H1 (cell line): ENCODE results near the gene NOB1. TPM values are rescaled to one million over a fixed set of nuclear protein-coding genes. Genes with fewer than 3 reads are reported as not detected.

Experiments used
- CTCF ChIA-PET: fragments of 300-600 bp; sonication (Branson Sonifier 250); formaldehyde crosslinking; loops from one replicate; lab custom pipeline; 2021; ENCODE audit not compliant: partially characterized antibody; lab: Charles Lee
- POLR2A ChIA-PET: fragments of 300-600 bp; sonication (Branson Sonifier 250); formaldehyde crosslinking; loops from one replicate; lab custom pipeline; 2021; ENCODE audit warnings: inconsistent platforms; ENCODE audit not compliant: partially characterized antibody; lab: Charles Lee
- DNase-seq, 2 experiments: peaks; one replicate each; pipeline versions ENCODE4 v3.0.0 to v3.0.0-alpha.2; 2010 to 2022; ENCODE audit warnings: low spot score in 2 of 2, low read depth in 1 of 2, mixed read lengths in 1 of 2
- FAIRE-seq: peaks from 2 replicates; lab custom pipeline; 2011; peaks lifted over from hg19 to GRCh38; lab: Jason Lieb, UNC
- H2AFZ ChIP-seq: 2 replicates; pipeline ENCODE4 v1.8.1; 2012; ENCODE audit warnings: low read length, inconsistent platforms
- H2AK5ac ChIP-seq: 2 replicates; pipeline ENCODE4 v1.6.1; 2013; ENCODE audit warnings: low read depth, low read length
- H2BK120ac ChIP-seq: replicated peaks from 2 replicates; pipeline ENCODE3; 2013; ENCODE audit warnings: low read depth, low read length, inconsistent platforms
- H2BK12ac ChIP-seq: 2 replicates; pipeline ENCODE4 v1.6.1; 2013; ENCODE audit warnings: low read depth, low read length
- H2BK15ac ChIP-seq: 2 replicates; pipeline ENCODE4 v1.6.1; 2013; ENCODE audit warnings: low read length
- H2BK20ac ChIP-seq: 2 replicates; pipeline ENCODE4 v1.6.1; 2013; ENCODE audit warnings: low read length
- H2BK5ac ChIP-seq: 2 replicates; pipeline ENCODE4 v1.6.1; 2013; ENCODE audit warnings: low read depth, low read length
- H3K14ac ChIP-seq: 2 replicates; pipeline ENCODE4 v1.6.1; 2013; ENCODE audit warnings: inconsistent platforms; ENCODE audit not compliant: insufficient read length
- H3K18ac ChIP-seq: 2 replicates; pipeline ENCODE4 v1.6.1; 2013; ENCODE audit warnings: low read length; ENCODE audit errors: extremely low read depth
- H3K23ac ChIP-seq: 2 replicates; pipeline ENCODE4 v1.6.1; 2013; ENCODE audit warnings: inconsistent platforms; ENCODE audit not compliant: insufficient read length
- H3K23me2 ChIP-seq: 2 replicates; pipeline ENCODE4 v1.6.1; 2013; ENCODE audit warnings: low read depth, low read length
- H3K27ac ChIP-seq: 2 replicates; pipeline ENCODE4 v1.6.1; 2011; ENCODE audit warnings: low read depth, low read length, inconsistent platforms
- H3K27me3 ChIP-seq, 4 experiments: replicated peaks in 1 of 4; 1 replicate in 1 of 4; 2 replicates in 3 of 4; pipeline versions ENCODE4 v1.6.1 to v1.8.1; 2011 to 2013; ENCODE audit warnings: low read length in 3 of 4, mild to moderate bottlenecking in 3 of 4, inconsistent platforms in 2 of 4, mixed read lengths in 2 of 4, moderate library complexity in 1 of 4; ENCODE audit not compliant: control insufficient read depth in 3 of 4, insufficient read depth in 3 of 4; ENCODE audit errors: extremely low read depth in 1 of 4
- H3K36me3 ChIP-seq, 4 experiments: 2 replicates each; pipeline versions ENCODE4 v1.6.1 to v1.8.1; 2011 to 2013; ENCODE audit warnings: mild to moderate bottlenecking in 4 of 4, low read length in 3 of 4, moderate library complexity in 2 of 4, control low read depth in 1 of 4, inconsistent platforms in 1 of 4; ENCODE audit not compliant: insufficient read depth in 4 of 4, control insufficient read depth in 2 of 4
- H3K4ac ChIP-seq: replicated peaks from 2 replicates; pipeline ENCODE3; 2013; ENCODE audit warnings: low read length, low read depth, mixed read lengths, inconsistent platforms; ENCODE audit not compliant: insufficient read length
- H3K4me1 ChIP-seq, 4 experiments: replicated peaks in 1 of 4; 1 replicate in 1 of 4; 2 replicates in 3 of 4; pipeline versions ENCODE4 v1.6.1 to v1.8.1; 2011 to 2013; ENCODE audit warnings: low read length in 3 of 4, inconsistent platforms in 2 of 4, mixed read lengths in 1 of 4; ENCODE audit not compliant: insufficient read depth in 4 of 4, control insufficient read depth in 3 of 4
- H3K4me2 ChIP-seq, 2 experiments: 2 replicates each; pipeline versions ENCODE4 v1.6.1 to v1.8.1; 2011 to 2013; ENCODE audit warnings: low read depth in 2 of 2, low read length in 2 of 2, control low read depth in 1 of 2, inconsistent platforms in 1 of 2, mild to moderate bottlenecking in 1 of 2; ENCODE audit not compliant: insufficient read depth in 1 of 2
- H3K4me3 ChIP-seq, 4 experiments: fragments of 200-600, 300-600 bp in 1 of 4; sonication (generic), shearing (Covaris generic), sonication (Bioruptor Twin) in 1 of 4; 2 replicates each; pipeline versions ENCODE4 v1.5.1 to v1.8.1; 2011 to 2016; ENCODE audit warnings: low read length in 4 of 4, low read depth in 3 of 4, control low read depth in 2 of 4, inconsistent platforms in 2 of 4, mild to moderate bottlenecking in 2 of 4, mixed read lengths in 1 of 4, moderate library complexity in 1 of 4; ENCODE audit not compliant: insufficient read depth in 2 of 4; ENCODE audit errors: extremely low read depth in 1 of 4
- H3K56ac ChIP-seq: replicated peaks from 2 replicates; pipeline ENCODE3; 2013; ENCODE audit warnings: low read depth, mild to moderate bottlenecking, mixed read lengths, low read length, inconsistent platforms; ENCODE audit not compliant: insufficient read length
- H3K79me1 ChIP-seq: 2 replicates; pipeline ENCODE4 v1.6.1; 2013; ENCODE audit warnings: low read depth, low read length, control low read depth
- H3K79me2 ChIP-seq, 2 experiments: 2 replicates each; pipeline versions ENCODE4 v1.6.1 to v1.8.1; 2012 to 2013; ENCODE audit warnings: low read length in 2 of 2, mild to moderate bottlenecking in 2 of 2, inconsistent platforms in 1 of 2; ENCODE audit not compliant: insufficient read depth in 2 of 2, control insufficient read depth in 1 of 2
- H3K9ac ChIP-seq, 4 experiments: replicated peaks in 1 of 4; 1 replicate in 1 of 4; 2 replicates in 3 of 4; pipeline versions ENCODE4 v1.6.1 to v1.8.1; 2011 to 2013; ENCODE audit warnings: low read depth in 3 of 4, low read length in 3 of 4, control low read depth in 2 of 4, mild to moderate bottlenecking in 2 of 4, moderate library complexity in 2 of 4, inconsistent platforms in 1 of 4; ENCODE audit errors: extremely low read depth in 1 of 4
- H3K9me3 ChIP-seq, 2 experiments: 2 replicates each; pipeline versions ENCODE4 v1.6.1 to v1.8.1; 2012 to 2013; ENCODE audit warnings: mild to moderate bottlenecking in 2 of 2, moderate library complexity in 2 of 2, control low read depth in 1 of 2, inconsistent platforms in 1 of 2, low read depth in 1 of 2, low read length in 1 of 2, mixed read lengths in 1 of 2; ENCODE audit not compliant: insufficient read depth in 2 of 2
- H4K20me1 ChIP-seq, 2 experiments: replicated peaks in 1 of 2; 2 replicates each; pipeline versions ENCODE3 to v1.8.1; 2011 to 2013; ENCODE audit warnings: inconsistent platforms in 2 of 2, low read length in 2 of 2, mild to moderate bottlenecking in 1 of 2; ENCODE audit not compliant: insufficient read depth in 2 of 2, control insufficient read depth in 1 of 2
- H4K5ac ChIP-seq: 2 replicates; pipeline ENCODE4 v1.6.1; 2013; ENCODE audit warnings: low read length, low read depth, mixed read lengths, inconsistent platforms; ENCODE audit not compliant: insufficient read length
- H4K8ac ChIP-seq: 2 replicates; pipeline ENCODE4 v1.8.0; 2013; ENCODE audit warnings: mild to moderate bottlenecking, moderate library complexity, low read length, inconsistent platforms; ENCODE audit not compliant: insufficient read depth; ENCODE audit errors: extremely low read depth
- H4K91ac ChIP-seq: replicated peaks from 2 replicates; pipeline ENCODE3; 2013; ENCODE audit warnings: low read length, mixed read lengths, inconsistent platforms; ENCODE audit not compliant: insufficient read length
- BACH1 ChIP-seq: IDR thresholded peaks from 2 replicates; pipeline ENCODE4 v1.6.1; 2012; ENCODE audit warnings: low read length, improper control_type of control experiment
- CBX5 ChIP-seq: fragments of 300-800, 300-1000 bp; sonication (generic); IDR thresholded peaks from 2 replicates; pipeline ENCODE4 v1.7.1; 2016; ENCODE audit warnings: antibody characterized with exemption, low read length, low read depth
- HDAC6 ChIP-seq: IDR thresholded peaks from one replicate; pipeline ENCODE4 v1.7.1; 2012; ENCODE audit warnings: low read depth, mild to moderate bottlenecking, inconsistent platforms, low read length, moderate library complexity
- KDM4A ChIP-seq: IDR thresholded peaks from one replicate; pipeline ENCODE4 v1.7.1; 2012; ENCODE audit warnings: low read depth, mild to moderate bottlenecking, moderate library complexity, low read length, inconsistent platforms; ENCODE audit not compliant: severe bottlenecking
- PHF8 ChIP-seq: fragments of 200-600 bp; sonication (generic); conservative IDR thresholded peaks from 2 replicates; pipeline ENCODE4 v1.7.1; 2012; ENCODE audit warnings: low read depth, mild to moderate bottlenecking, inconsistent platforms, low read length, moderate library complexity
- POLR2AphosphoS5 ChIP-seq: IDR thresholded peaks from 2 replicates; pipeline ENCODE4 v1.6.1; 2011; ENCODE audit warnings: low read depth, low read length
- SP1 ChIP-seq: IDR thresholded peaks from 2 replicates; pipeline ENCODE4 v1.6.1; 2011; ENCODE audit warnings: low read depth, low read length
- WGBS, 2 experiments: shearing (Covaris generic) in 1 of 2; methylation state at CpG; one replicate each; pipeline versions ENCODE4 v1.1.6 to v1.1.7; 2013 to 2015; ENCODE audit warnings: low lambda C conversion rate in 2 of 2, mixed read lengths in 2 of 2, inconsistent platforms in 1 of 2, low coverage in 1 of 2, missing lambda C conversion rate in 1 of 2; ENCODE audit not compliant: insufficient replicate concordance in 2 of 2, insufficient coverage in 1 of 2, insufficient read length in 1 of 2; ENCODE audit errors: extremely low coverage in 1 of 2, missing lambda C conversion rate in 1 of 2; 5-methylcytosine and 5-hydroxymethylcytosine counted together
- polyA plus RNA-seq, 7 experiments: library from polyadenylated mRNA; depleted of rRNA in 3 of 7; stranded (reverse) in 5 of 7; unstranded in 2 of 7; fragments of >200 nt in 5 of 7; fragments of 200-250 nt in 2 of 7; gene quantifications; 1 replicate in 5 of 7; 2 replicates in 1 of 7; 4 replicates in 1 of 7; pipeline versions ENCODE4 v1.2.1 to v1.2.3, GENCODE V29; 2011 to 2013; ENCODE audit warnings: missing spikeins in 2 of 7, mixed read lengths in 2 of 7
- total RNA-seq: library from RNA; stranded (reverse); fragmentation: NEBNext Ultra II Directional; extraction: Animal tissue kit (Norgen Biotek cat#: 25700); gene quantifications from 2 replicates; pipeline ENCODE4 v1.2.1, GENCODE V29; 2021

The NOB1 gene
- total and polyA plus RNA-seq, 2 of the 8 experiments (the other 6 are each of a cell fraction or from before 2014, with no cell fraction given) = 88.2 to 108 TPM

DNA sequence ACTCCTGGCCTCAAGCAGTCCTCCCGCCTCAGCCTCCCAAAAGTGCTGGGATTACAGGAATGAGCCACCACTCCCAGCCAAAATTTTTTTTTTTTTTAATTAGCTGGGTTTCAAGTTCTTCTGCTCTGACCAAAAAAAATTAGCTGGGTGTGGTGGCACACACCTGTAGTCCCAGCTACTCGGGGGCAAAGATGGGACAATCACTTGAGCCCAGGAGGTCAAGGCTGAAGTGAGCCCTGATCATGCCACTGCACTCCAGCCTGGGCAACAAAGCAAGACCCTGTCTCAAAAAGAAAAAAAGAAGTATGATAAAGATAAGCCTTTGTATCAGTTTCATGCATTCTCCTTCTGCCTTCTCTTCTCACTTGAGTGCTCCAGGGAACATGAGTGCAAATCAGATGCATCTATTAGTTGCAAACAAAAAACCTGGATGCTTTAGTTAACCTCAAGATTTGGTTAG is 30.3 kb downstream of the NOB1 start:
- Histone ChIP-seq H3K79me1 (0 out of 2 replicates have a peak, but pooled peaks cover 2% of the 10 kb centered on the region), H3K18ac (no peak overlapping the region), H3K4me3 (no peak overlapping the region), H4K5ac (no peak overlapping the region), H4K91ac (no peak overlapping the region), H3K9ac (no peak overlapping the region), H3K23ac (no peak overlapping the region), H3K56ac (no peak overlapping the region), H3K79me2 (no peaks in the 10 kb centered on the region), H3K9me3 (no peaks in the 10 kb centered on the region), H3K14ac (no peak overlapping the region), H4K8ac (no peak overlapping the region), H2AK5ac (no peak overlapping the region), H2BK120ac (no peak overlapping the region), H2BK5ac (no peak overlapping the region), H3K4me1 (peaks cover 3 to 7% (median 6%) of the 10 kb centered on the region in 4 experiments; a peak in 6 of 7 replicates), H3K23me2 (peaks cover 8% of the 10 kb centered on the region; the same call in 1 of the 2 replicates), H2BK20ac (no peak overlapping the region), H3K27ac (no peak overlapping the region), H3K36me3 (no peaks in the 10 kb centered on the region), H2BK12ac (no peak overlapping the region), H4K20me1 (no peaks in the 10 kb centered on the region), H2AFZ (no peak overlapping the region), H2BK15ac (no peak overlapping the region), H3K4ac (no peak overlapping the region), H3K27me3 (no peaks in the 10 kb centered on the region), H3K4me2 (peak overlapping the region in 1 of 2 experiments; percentile 86; a peak in 1 of 4 replicates)
- WGBS, 2 experiments = 97% methylated on average over 2 of the region's 2 CpGs; no CpG with 5 or more reads in 1 of the 2 experiments
- TF ChIP-seq KDM4A (no peak), POLR2AphosphoS5 (no peak), BACH1 (no peak), SP1 (no peak), HDAC6 (no peak), CBX5 (no peak), PHF8 (no peak)
- CTCF ChIA-PET = interaction anchor here (0.6 to 13.1 kb wide), 6 partner anchors 11 to 852 kb away, joined by 3 to 88 read pairs (median 3); partner anchors contain the start of gene NOB1
- FAIRE-seq (no peak), DNase-seq (no peak)
- POLR2A ChIA-PET = interaction anchor here (0.5 to 9.9 kb wide), 8 partner anchors 11 to 743 kb away, joined by 3 to 83 read pairs (median 14); partner anchors contain the start of genes NOB1 and WWP2
